ENCODE measurements around the gene AUTS2.

The AUTS2 gene

GRCh38 chr7:69817121-69817520 is 218.8 kb downstream of the AUTS2 start:
- Histone ChIP-seq H3K27ac (ENCODE audit: low read depth, low read length) (no peak overlapping the region), H3F3A (ENCODE audit: insufficient read depth) (peaks cover under 1% of the 10 kb centered on the region; the same call in 1 of the 2 replicates), H3K4me2 (ENCODE audit: low read depth, low read length, poor library complexity, severe bottlenecking) (no peak overlapping the region), H3K4me3 (ENCODE audit: insufficient read depth, low read length, poor library complexity, severe bottlenecking) (no peak overlapping the region), H2AFZ (ENCODE audit: low read depth, low read length, severe bottlenecking) (no peak overlapping the region), H3K27me3 (ENCODE audit: low read length) (no peaks in the 10 kb centered on the region), H4K20me1 (ENCODE audit: low read depth, low read length) (peaks cover 12% of the 10 kb centered on the region; the same call in 1 of the 2 replicates), H3K9ac (ENCODE audit: low read length) (no peak overlapping the region), H3K9me3 (ENCODE audit: insufficient read depth, low read length) (no peaks in the 10 kb centered on the region), H3K36me3 (ENCODE audit: low read length) (no peaks in the 10 kb centered on the region), H3K79me2 (ENCODE audit: insufficient read depth, low read length) (peaks cover 26% of the 10 kb centered on the region; the same call in 1 of the 2 replicates), H3K9me2 (replicated peaks; ENCODE audit: insufficient read depth, low read length) (no peaks in the 10 kb centered on the region)
- TF ChIP-seq EZH2phosphoT487 (conservative IDR thresholded peaks at IDR 0.05; ENCODE audit: low read length) (no peak), CTCF (IDR thresholded peaks at IDR 0.05; ENCODE audit: insufficient read depth, low read length, poor library complexity, severe bottlenecking) (no peak)

- Histone ChIP-seq H3K4me2 (ENCODE audit: low read depth, low read length, poor library complexity, severe bottlenecking) (no peak overlapping the region), H3K36me3 (ENCODE audit: low read length) (no peaks in the 10 kb centered on the region), H3K27me3 (ENCODE audit: low read length) (no peaks in the 10 kb centered on the region), H3K9me3 (ENCODE audit: insufficient read depth, low read length) (no peaks in the 10 kb centered on the region), H2AFZ (ENCODE audit: low read depth, low read length, severe bottlenecking) (no peak overlapping the region), H3K27ac (ENCODE audit: low read depth, low read length) (no peak overlapping the region), H3K9me2 (replicated peaks; ENCODE audit: insufficient read depth, low read length) (no peaks in the 10 kb centered on the region), H3K79me2 (ENCODE audit: insufficient read depth, low read length) (peaks cover 23% of the 10 kb centered on the region; the same call in 1 of the 2 replicates), H3K9ac (ENCODE audit: low read length) (no peak overlapping the region), H3F3A (ENCODE audit: insufficient read depth) (peaks cover 10% of the 10 kb centered on the region), H4K20me1 (ENCODE audit: low read depth, low read length) (peaks cover 11% of the 10 kb centered on the region; the same call in 1 of the 2 replicates), H3K4me3 (ENCODE audit: insufficient read depth, low read length, poor library complexity, severe bottlenecking) (no peak overlapping the region)
- no peak for TF ChIP-seq CTCF (IDR thresholded peaks at IDR 0.05; ENCODE audit: insufficient read depth, low read length, poor library complexity, severe bottlenecking)
- no peak for TF ChIP-seq EZH2phosphoT487 (conservative IDR thresholded peaks at IDR 0.05; ENCODE audit: low read length)
Measured at GRCh38 chr7:69817841-69818635, 219.8 kb downstream of the AUTS2 start.

- H3F3A ChIP-seq (ENCODE audit: insufficient read depth), result peaks cover 17% of the 10 kb centered on the region
- no peak overlapping the region for H2AFZ ChIP-seq (ENCODE audit: low read depth, low read length, severe bottlenecking)
- H3K27ac ChIP-seq (ENCODE audit: low read depth, low read length), result no peak overlapping the region
- H3K36me3 ChIP-seq (ENCODE audit: low read length), result no peaks in the 10 kb centered on the region
- no peak for TF ChIP-seq EZH2phosphoT487 (conservative IDR thresholded peaks at IDR 0.05; ENCODE audit: low read length)
- H3K27me3 ChIP-seq (ENCODE audit: low read length), result no peaks in the 10 kb centered on the region
- no peaks in the 10 kb centered on the region for H3K9me3 ChIP-seq (ENCODE audit: insufficient read depth, low read length)
- H3K9ac ChIP-seq (ENCODE audit: low read length), result no peak overlapping the region
- peaks cover 4% of the 10 kb centered on the region; the same call in 1 of the 2 replicates for H4K20me1 ChIP-seq (ENCODE audit: low read depth, low read length)
- no peak overlapping the region for H3K4me2 ChIP-seq (ENCODE audit: low read depth, low read length, poor library complexity, severe bottlenecking)
- H3K4me3 ChIP-seq (ENCODE audit: insufficient read depth, low read length, poor library complexity, severe bottlenecking), result no peak overlapping the region
- no peaks in the 10 kb centered on the region for H3K9me2 ChIP-seq (replicated peaks; ENCODE audit: insufficient read depth, low read length)
- H3K79me2 ChIP-seq (ENCODE audit: insufficient read depth, low read length), result peaks cover 16% of the 10 kb centered on the region; the same call in 1 of the 2 replicates
Measured at GRCh38 chr7:69818636-69819332, 220.5 kb downstream of the AUTS2 start.

Measured in SU-DHL-6 (cell line).